Hematopoietic multipotent progenitor cell treated with erythropoietin and hydrocortisone succinate and interleukin-3 and kit ligand, for 15 days (in vitro differentiated cells): ENCODE results near the gene HECTD4.

Experiments used
- DNase-seq: peaks from one replicate; pipeline ENCODE4 v3.0.0-alpha.2; 2015; ENCODE audit warnings: low spot score

Gene HECTD4

DNA sequence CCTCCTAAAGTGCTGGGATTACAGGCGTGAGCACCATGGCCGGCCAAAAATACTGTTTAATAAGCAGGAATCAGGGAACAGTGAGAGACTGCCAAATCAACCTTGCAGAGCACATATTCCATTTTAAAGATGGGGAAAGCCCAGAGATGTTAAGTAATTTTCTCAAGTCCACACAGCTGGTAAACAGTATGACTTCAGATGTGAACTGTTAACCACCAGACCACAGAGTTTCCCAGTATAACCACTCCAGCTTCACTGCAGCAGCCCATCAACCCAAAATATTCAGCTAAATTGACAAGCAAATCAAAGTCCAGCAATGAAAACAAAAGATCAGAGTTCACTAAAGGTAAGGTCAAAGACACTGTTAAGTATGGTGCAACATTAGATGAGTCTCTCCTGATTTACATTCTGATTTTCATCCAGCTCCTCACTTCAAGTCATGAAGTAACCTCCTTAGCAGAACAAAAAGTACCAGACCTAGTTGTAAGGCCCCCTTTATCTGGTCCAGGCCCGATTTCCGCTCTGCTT, 174.8 kb downstream of the HECTD4 start:
- DNase-seq, result no peak

DNA sequence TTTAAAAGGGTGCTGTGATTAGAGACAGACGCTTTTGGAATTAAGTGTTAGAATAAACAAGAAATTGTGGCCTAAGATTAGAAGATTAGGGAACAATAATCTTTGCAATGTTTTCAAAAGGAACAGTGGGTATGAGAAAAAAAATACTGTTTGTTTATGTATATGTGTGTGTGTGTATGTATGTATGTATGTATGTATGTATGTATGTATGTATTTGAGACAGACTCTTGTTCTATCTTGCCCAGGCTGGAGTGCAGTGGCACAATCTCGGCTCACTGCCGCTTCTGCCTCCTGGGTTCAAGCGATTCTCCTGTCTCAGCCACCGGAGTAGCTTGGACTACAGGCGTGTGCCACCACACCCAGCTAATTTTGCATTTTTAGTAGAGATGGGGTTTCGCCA, 175.3 kb downstream of the HECTD4 start:
- DNase-seq, result no peak

DNA sequence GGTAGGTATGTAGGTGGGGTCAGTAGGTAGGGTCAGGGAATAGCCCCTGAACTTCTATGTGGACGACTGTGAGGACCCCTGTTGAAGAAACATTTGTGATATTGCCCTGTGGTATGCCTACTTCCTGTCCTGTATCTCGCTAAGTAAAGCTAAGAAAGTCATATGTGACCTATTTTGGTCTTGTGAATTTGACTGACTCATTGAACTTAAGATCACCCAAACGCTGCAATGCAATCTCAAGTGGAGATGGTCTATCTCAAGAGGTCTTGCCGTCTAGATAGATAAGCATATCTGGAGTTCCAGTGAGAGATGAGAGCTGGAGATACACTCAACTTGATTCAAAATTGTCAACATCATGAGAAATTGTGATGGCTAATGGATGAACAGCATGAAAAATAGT, 183.1 kb downstream of the HECTD4 start:
- DNase-seq, result no peak

GRCh38 chr12:112198120-112198733, 184.0 kb downstream of the HECTD4 start:
- peak; percentile 61 for DNase-seq

GRCh38 chr12:112196196-112196875, 185.9 kb downstream of the HECTD4 start:
- DNase-seq, result peak; percentile 35

DNA sequence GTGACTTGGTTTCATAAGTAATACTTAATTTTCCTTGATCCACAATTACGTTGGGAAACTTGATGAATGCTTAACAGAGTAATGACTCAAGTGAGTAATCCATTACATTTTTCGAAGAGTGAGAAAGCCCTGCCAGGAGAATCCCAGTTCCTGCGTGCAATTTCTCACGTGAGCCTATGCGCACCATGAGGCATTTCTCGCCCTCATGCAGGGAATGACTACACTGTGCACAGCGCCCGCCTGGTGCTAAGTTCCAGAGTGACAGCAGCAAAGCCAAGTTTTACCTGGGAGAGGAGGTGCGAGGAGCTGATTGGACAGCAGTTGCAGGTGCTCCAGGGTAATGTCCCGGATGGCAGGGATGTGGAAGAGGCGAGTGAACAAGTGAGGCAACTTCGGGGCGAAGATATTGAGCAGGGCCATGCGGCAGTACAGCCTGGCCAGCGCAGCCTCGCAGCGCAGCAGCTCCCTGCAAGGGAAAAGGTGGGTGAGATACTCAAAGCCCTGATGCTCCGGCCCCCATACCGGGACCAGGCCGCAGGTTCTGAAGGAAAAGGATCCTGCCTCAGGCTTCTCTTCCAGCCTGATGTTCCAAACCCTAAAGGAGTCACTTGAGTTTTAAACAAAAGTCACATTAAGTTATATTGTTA, 187.5 kb downstream of the HECTD4 start:
- DNase-seq, result no peak

GRCh38 chr12:112192475-112192874, 189.8 kb downstream of the HECTD4 start:
- DNase-seq, result no peak

- no peak for DNase-seq
These were observed 190.3 kb downstream of the HECTD4 start for GRCh38 chr12:112191840-112192321.

GRCh38 chr12:112191201-112191600, 191.0 kb downstream of the HECTD4 start:
- DNase-seq, result no peak

- DNase-seq, result no peak
These were observed 191.8 kb downstream of the HECTD4 start for GRCh38 chr12:112190231-112191025.

DNA sequence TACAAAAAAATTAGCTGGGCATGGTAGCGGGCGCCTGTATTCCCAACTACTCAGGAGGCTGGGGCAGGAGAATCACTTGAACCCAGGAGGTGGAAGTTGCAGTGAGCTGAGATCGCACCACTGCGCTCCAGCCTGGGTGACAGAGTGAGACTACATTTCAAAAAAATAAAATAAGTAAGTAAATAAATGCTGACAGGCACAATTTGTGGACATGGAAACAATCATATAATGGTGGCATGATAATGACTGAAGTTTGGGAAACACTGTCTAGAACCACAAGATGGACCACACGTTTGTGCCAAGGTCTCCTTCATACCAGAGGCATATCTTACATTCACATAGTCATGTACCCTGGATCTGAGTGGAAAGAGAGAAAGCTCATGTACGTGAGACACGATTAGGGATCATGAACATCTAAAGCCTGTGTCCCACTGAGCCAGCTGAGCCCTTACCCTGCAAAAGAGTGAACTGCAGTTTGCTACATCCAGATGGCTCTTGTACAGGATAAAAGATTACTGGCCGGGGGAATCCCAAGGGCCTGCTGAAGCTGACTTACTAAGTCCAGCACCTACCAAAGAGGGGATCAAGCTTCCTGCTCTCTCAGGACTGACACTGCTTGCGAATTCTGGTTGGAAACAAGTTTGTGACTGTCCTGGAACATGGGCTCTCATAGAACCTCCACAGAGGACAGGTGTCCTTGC, 194.0 kb downstream of the HECTD4 start:
- DNase-seq, result no peak

DNA sequence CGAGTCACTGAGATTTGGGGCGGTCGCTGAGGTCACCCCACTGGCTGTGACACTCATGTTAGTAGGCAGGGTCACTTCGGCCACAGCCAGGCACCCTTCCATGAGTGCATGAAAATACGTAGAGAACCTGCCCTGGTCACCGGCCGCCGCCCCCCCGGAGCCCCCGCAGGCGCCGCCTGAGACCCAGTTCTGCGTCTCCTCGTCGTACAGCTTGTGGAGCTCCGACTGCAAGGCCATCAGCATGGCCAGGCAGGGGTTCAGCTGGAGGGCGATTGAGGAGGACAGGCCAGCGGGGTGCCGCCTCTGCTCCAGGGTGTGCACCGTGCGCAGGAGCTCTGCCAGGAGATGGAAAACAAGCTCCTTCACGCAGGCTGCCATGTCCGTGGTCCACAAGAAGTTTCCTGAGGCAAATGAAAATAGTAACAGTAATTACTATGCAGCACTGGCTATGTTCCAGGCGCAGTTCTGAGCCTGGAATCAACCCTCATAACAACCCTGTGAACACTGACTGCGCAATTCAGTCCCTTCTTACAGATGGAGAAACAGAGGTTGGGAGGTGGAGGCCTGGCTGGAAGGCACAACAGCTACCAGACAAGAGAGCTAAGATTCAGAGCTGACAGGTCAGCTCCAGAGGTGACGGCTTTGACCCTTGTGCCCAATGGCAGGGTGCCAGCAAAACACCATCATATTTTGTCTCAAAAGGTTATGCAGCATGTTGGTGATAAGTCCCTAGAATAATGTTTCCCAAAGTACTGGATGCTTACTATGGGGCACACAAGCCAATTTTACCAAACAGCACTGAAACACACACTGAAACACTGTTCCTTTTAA, 196.9 kb downstream of the HECTD4 start:
- DNase-seq, result no peak

- DNase-seq, result no peak
These were observed 198.0 kb downstream of the HECTD4 start for GRCh38 chr12:112184056-112184887.

DNA sequence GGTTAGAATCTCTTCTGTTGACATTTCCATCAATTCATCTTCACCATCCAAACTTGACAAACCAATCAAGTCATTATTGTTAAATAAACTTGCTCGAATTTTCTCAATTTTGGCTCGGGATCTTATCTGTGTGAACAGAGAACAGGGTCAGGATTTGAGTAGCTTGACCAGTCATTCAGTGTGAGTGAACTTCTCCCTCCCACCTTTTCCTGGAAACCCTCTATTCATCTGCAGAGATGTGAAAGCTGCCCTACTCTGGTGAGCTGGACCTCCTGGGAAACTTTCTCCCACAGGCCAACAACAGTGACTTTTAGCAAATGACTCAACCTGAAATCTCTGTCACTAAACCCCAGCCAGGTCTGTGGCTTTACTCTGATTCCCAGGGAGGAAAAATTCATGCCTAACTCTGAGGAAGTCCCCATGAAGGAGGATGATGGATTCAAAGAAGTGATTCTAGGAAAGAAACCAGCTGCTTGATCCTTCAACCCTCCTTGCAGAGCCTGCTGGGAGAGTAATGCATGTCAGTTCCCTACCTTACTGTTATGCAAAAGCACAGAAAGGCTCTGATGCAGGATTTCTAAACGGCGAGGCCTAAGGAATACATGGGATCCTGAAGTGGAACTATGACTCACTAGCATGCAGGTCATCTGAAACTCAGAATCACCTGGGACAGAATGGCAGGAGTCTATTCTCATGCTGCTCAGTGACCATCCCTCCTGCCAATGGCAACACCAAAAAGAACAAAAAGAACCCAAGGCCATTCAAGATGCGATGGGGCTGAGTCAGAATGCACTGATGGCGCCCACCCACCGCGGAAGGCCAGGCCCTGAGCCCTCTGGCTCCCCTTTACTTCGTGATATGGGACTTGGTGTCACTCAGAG, 198.8 kb downstream of the HECTD4 start:
- DNase-seq, result no peak

DNA sequence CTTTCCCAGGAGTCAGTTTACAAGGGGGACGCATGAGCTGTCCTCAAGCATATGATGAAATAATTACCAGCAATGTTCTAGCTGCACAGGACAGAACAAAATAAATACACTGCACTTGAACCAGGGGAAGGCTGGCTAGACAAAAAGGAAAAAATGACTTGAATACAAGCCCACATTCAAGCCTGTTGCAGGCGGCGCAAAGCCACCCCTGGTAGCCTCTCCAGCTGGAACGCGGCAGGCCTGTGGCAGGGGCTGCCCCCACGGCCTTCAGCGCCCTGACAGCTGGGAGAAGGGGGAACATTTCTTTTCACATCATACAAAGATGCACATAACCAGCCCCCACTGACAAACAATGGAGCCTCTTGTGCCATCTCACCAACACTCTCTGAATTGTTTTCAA, 199.7 kb downstream of the HECTD4 start:
- no peak for DNase-seq

- no peak for DNase-seq
These were observed 201.8 kb downstream of the HECTD4 start for GRCh38 chr12:112180422-112180821.

DNA sequence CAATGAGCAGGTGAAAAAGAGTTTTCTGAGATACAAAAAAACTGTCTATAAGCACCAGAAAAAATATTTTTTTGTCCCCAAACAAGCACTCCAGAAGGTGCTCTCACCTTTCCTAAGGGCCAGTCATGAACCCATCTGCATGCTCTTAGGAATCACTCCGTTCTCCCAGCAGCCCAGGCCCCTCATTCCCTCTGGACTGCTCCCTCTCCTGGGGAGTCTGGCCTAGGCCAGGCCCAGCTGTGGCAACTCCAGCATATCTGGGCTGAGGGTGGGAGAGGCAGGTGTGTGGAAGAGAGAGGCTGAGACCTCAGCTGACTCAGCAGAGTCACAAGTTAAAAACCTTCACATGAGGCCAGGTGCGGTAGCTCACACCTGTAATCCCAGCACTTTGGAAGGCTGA, 202.3 kb downstream of the HECTD4 start:
- no peak for DNase-seq

DNA sequence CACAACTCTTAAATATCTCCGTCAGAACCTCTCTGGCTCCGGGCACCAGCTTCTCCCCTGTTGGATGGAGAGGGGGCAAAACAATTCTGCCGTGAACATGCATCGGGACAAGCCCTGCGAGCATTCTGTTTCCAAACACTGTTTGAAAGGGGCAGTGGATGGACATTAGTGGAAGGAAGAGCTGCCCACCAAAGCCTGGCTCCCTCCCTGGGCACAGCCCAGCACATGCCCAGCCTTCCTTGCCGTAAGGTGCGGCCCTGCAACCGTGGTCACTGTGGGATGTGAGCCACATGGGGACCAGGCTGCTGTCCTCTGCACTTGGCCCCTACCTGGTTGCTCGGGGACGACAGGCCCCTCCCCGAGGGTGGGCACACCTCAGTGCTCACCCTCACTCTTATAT, 202.9 kb downstream of the HECTD4 start:
- DNase-seq, result no peak

DNA sequence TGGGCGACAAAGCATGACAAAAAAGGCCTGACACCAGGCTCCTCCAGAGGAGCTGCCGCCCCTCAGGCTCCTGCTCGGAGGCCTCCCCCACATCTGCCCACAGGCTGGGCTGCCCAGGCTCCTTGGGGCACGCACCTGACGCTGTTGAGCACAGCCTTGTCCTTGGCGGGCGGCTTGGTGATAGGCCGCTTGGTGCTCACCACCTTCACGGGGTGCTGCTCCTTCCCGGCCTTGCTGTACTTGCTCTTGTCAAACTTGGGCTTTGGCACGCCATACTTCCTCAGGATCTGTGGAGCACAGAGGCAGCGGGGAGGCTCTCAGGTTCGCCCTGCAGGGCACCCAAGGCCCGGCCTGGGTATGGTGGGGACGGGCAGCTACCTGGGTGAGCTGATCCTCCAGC, 203.4 kb downstream of the HECTD4 start:
- no peak for DNase-seq
